A549 (cell line): ENCODE results near the gene FKBP15. TPM values are rescaled to one million over a fixed set of nuclear protein-coding genes. Genes with fewer than 3 reads are reported as not detected.

Experiments
- ATAC-seq, 2 experiments: fragments of 200-7000 bp in 1 of 2; fragments of >200 bp in 1 of 2; cut with Nextera tagmentation in 1 of 2; cut with Tn5 transposase in 1 of 2; 3 replicates each; pipeline versions ENCODE4 v1.8.0 to v1.9.1; 2018 to 2020; ENCODE audit warnings: mild to moderate bottlenecking in 1 of 2, moderate library complexity in 1 of 2
- CTCF ChIA-PET: fragments of 300-600 bp; sonication (Branson Sonifier 250); formaldehyde crosslinking; extraction: SDS; loops from one replicate; lab custom pipeline; 2021; ENCODE audit warnings: antibody characterized with exemption, inconsistent platforms; lab: Yijun Ruan, JAX
- POLR2A ChIA-PET: fragments of 350-600 bp; formaldehyde crosslinking; extraction: SDS; loops from one replicate; lab custom pipeline; 2021; ENCODE audit warnings: antibody characterized with exemption, inconsistent platforms; lab: Yijun Ruan, JAX
- DNase-seq, 2 experiments: peaks; one replicate each; pipeline versions ENCODE4 v3.0.0 to v3.0.0-alpha.2; 2011 to 2016; ENCODE audit warnings: low read depth in 1 of 2, low spot score in 1 of 2
- FAIRE-seq: peaks from 2 replicates; lab custom pipeline; 2011; peaks lifted over from hg19 to GRCh38; lab: Jason Lieb, UNC
- H3K27ac ChIP-seq, 2 experiments: fragments of >200 bp; sonication (Bioruptor Twin); formaldehyde crosslinking; 3 replicates each; pipeline ENCODE4 v1.5.1; 2016 to 2017
- H3K4me1 ChIP-seq: fragments of >200 bp; sonication (Bioruptor Twin); formaldehyde crosslinking; 3 replicates; pipeline ENCODE4 v1.6.1; 2016
- H3K4me2 ChIP-seq: fragments of >200 bp; sonication (Bioruptor Twin); formaldehyde crosslinking; 3 replicates; pipeline ENCODE4 v1.6.1; 2016
- H3K4me3 ChIP-seq: fragments of >200 bp; sonication (Bioruptor Twin); formaldehyde crosslinking; 3 replicates; pipeline ENCODE4 v1.5.1; 2016
- H3K9me3 ChIP-seq: fragments of >200 bp; sonication (Bioruptor Twin); formaldehyde crosslinking; 3 replicates; pipeline ENCODE4 v1.6.1; 2016
- BHLHE40 ChIP-seq: IDR thresholded peaks from 2 replicates; pipeline ENCODE4 v1.6.1; 2012; ENCODE audit warnings: low read depth, low read length, inconsistent platforms
- CBX2 ChIP-seq: fragments of 200-600 bp; sonication (generic); IDR thresholded peaks from 2 replicates; pipeline ENCODE4 v1.6.1; 2016; ENCODE audit warnings: low read depth, mild to moderate bottlenecking, borderline replicate concordance
- CBX8 ChIP-seq: fragments of 200-600 bp; sonication (generic); IDR thresholded peaks from 2 replicates; pipeline ENCODE4 v1.6.1; 2016
- CHD2 ChIP-seq: fragments of 150-350 bp; IDR thresholded peaks from 2 replicates; pipeline ENCODE4 v1.6.1; 2014; ENCODE audit warnings: low read length; ENCODE audit not compliant: partially characterized antibody
- CTCF ChIP-seq: fragments of >200 bp; sonication (Bioruptor Twin); formaldehyde crosslinking; IDR thresholded peaks from 3 replicates; pipeline ENCODE4 v1.5.1; 2016
- EP300 ChIP-seq, 2 experiments: fragments of >200 bp; sonication (Bioruptor Twin); formaldehyde crosslinking; IDR thresholded peaks; 2 replicates in 1 of 2; 3 replicates in 1 of 2; pipeline ENCODE4 v1.6.1; 2016 to 2017
- ESRRA ChIP-seq: fragments of 150-350 bp; IDR thresholded peaks from 2 replicates; pipeline ENCODE4 v1.6.1; 2014; ENCODE audit warnings: mild to moderate bottlenecking, low read length, borderline replicate concordance
- FOSB ChIP-seq: fragments of 250-450 bp; sonication (Bioruptor Pico); IDR thresholded peaks from 2 replicates; pipeline ENCODE4 v1.5.0; 2020; ENCODE audit warnings: mild to moderate bottlenecking, moderate library complexity
- FOSL2 ChIP-seq, 2 experiments: fragments of 450-650 bp in 1 of 2; fragments of >200 bp in 1 of 2; sonication (Bioruptor Twin) in 1 of 2; formaldehyde crosslinking; IDR thresholded peaks; 2 replicates each; pipeline versions ENCODE4 v1.5.0 to v1.6.1; 2016 to 2020; ENCODE audit warnings: mild to moderate bottlenecking in 1 of 2, moderate library complexity in 1 of 2
- FOXS1 ChIP-seq: fragments of 250-450 bp; sonication (Bioruptor Pico); IDR thresholded peaks from 2 replicates; pipeline ENCODE4 v1.5.0; 2020; ENCODE audit warnings: mild to moderate bottlenecking, moderate library complexity
- HDAC2 ChIP-seq: fragments of 200-600 bp; sonication (generic); IDR thresholded peaks from 2 replicates; pipeline ENCODE4 v1.6.1; 2016
- HES2 ChIP-seq: fragments of >200 bp; sonication (Bioruptor Twin); formaldehyde crosslinking; IDR thresholded peaks from 2 replicates; pipeline ENCODE4 v1.6.1; 2016
- HMGXB4 ChIP-seq: fragments of 250-450 bp; sonication (Bioruptor Pico); IDR thresholded peaks from 2 replicates; pipeline ENCODE4 v1.5.0; 2021; ENCODE audit warnings: mild to moderate bottlenecking, moderate library complexity, borderline replicate concordance
- HOXB13 ChIP-seq: fragments of 250-450 bp; sonication (Bioruptor Pico); IDR thresholded peaks from 2 replicates; pipeline ENCODE4 v1.5.0; 2020; ENCODE audit warnings: low read depth, mild to moderate bottlenecking, moderate library complexity
- HOXB5 ChIP-seq: fragments of 250-450 bp; sonication (Bioruptor Pico); IDR thresholded peaks from 2 replicates; pipeline ENCODE4 v1.5.0; 2020; ENCODE audit warnings: mild to moderate bottlenecking, moderate library complexity
- JUN ChIP-seq, 2 experiments: fragments of >200 bp; sonication (Bioruptor Twin); formaldehyde crosslinking; IDR thresholded peaks; 2 replicates in 1 of 2; 3 replicates in 1 of 2; pipeline ENCODE4 v1.6.1; 2016 to 2017
- JUNB ChIP-seq: fragments of >200 bp; sonication (Bioruptor Twin); formaldehyde crosslinking; IDR thresholded peaks from 2 replicates; pipeline ENCODE4 v1.6.1; 2016
- KDM1A ChIP-seq: fragments of 200-600 bp; sonication (generic); IDR thresholded peaks from 2 replicates; pipeline ENCODE4 v1.6.1; 2016; ENCODE audit warnings: low read depth, mild to moderate bottlenecking
- MAFK ChIP-seq: fragments of 450-650 bp; IDR thresholded peaks from 2 replicates; pipeline ENCODE4 v1.6.1; 2014; ENCODE audit not compliant: partially characterized antibody
- MYC ChIP-seq: IDR thresholded peaks from 2 replicates; pipeline ENCODE4 v1.6.1; 2012; ENCODE audit warnings: mild to moderate bottlenecking, inconsistent platforms, low read length, improper control_type of control experiment, borderline replicate concordance
- POLR2AphosphoS2 ChIP-seq: conservative IDR thresholded peaks from 2 replicates; pipeline ENCODE4 v1.6.1; 2012; ENCODE audit warnings: low read length, improper control_type of control experiment, inconsistent platforms
- RAD21 ChIP-seq, 2 experiments: fragments of >200 bp in 1 of 2; sonication (Bioruptor Twin) in 1 of 2; formaldehyde crosslinking in 1 of 2; IDR thresholded peaks in 1 of 2; conservative IDR thresholded peaks in 1 of 2; 2 replicates in 1 of 2; 3 replicates in 1 of 2; pipeline ENCODE4 v1.6.1; 2012 to 2018; ENCODE audit warnings: inconsistent platforms in 1 of 2
- RARB ChIP-seq: fragments of 250-450 bp; sonication (Bioruptor Pico); IDR thresholded peaks from 2 replicates; pipeline ENCODE4 v1.8.0; 2021; ENCODE audit warnings: mild to moderate bottlenecking, moderate library complexity
- RCOR1 ChIP-seq: fragments of 150-350 bp; IDR thresholded peaks from 2 replicates; pipeline ENCODE4 v1.6.1; 2014; ENCODE audit warnings: antibody characterized with exemption, low read length, low read depth
- REST ChIP-seq: fragments of 200-600 bp; sonication (generic); IDR thresholded peaks from 2 replicates; pipeline ENCODE4 v1.6.1; 2016; ENCODE audit warnings: antibody characterized with exemption, mild to moderate bottlenecking, moderate library complexity
- RFX5 ChIP-seq: fragments of 450-650 bp; IDR thresholded peaks from 2 replicates; pipeline ENCODE4 v1.7.1; 2014; ENCODE audit warnings: antibody characterized with exemption, mild to moderate bottlenecking, moderate library complexity
- USF2 ChIP-seq: fragments of 450-650 bp; IDR thresholded peaks from 2 replicates; pipeline ENCODE4 v1.6.1; 2014; ENCODE audit warnings: antibody characterized with exemption
- ZC3H11A ChIP-seq: fragments of 450-650 bp; IDR thresholded peaks from 2 replicates; pipeline ENCODE4 v1.6.1; 2014; ENCODE audit warnings: antibody characterized with exemption, mild to moderate bottlenecking
- WGBS: methylation state at CpG from one replicate; pipeline ENCODE4 v1.1.6; 2017; ENCODE audit errors: missing lambda C conversion rate; 5-methylcytosine and 5-hydroxymethylcytosine counted together
- polyA plus RNA-seq, 4 experiments: library from polyadenylated mRNA; depleted of rRNA in 3 of 4; stranded (reverse); fragments of >200 nt; fragmentation: RNase III in 1 of 4; extraction: RNeasy Plus Mini Kit Qiagen cat#74134 plus additional on column Dnase treatment in 1 of 4; gene quantifications; 2 replicates in 3 of 4; 3 replicates in 1 of 4; pipeline ENCODE4 v1.2.3, GENCODE V29; 2011 to 2017

Gene FKBP15
- polyA plus RNA-seq, 2 of the 4 experiments (the other 2 are of a cell fraction) = 14.1 to 26.0 TPM

- FAIRE-seq (no peak), DNase-seq (no peak), ATAC-seq (no peak)
- ChIA-PET CTCF (no interaction called here), POLR2A (no interaction called here)
- no peak for TF ChIP-seq CHD2
- TF ChIP-seq ZC3H11A = no peak
- TF ChIP-seq RCOR1 = no peak
- no peak for TF ChIP-seq FOXS1
- TF ChIP-seq CBX2 = no peak
- TF ChIP-seq POLR2AphosphoS2 = no peak
- no peak for TF ChIP-seq HDAC2
- no peak for TF ChIP-seq MYC
- no peak for TF ChIP-seq KDM1A
- TF ChIP-seq EP300 (IDR thresholded peaks at IDR 0.05) = no peak
- TF ChIP-seq HES2 = no peak
- TF ChIP-seq RFX5 = no peak
- TF ChIP-seq HMGXB4 (CRISPR knock-in tag) = no peak
- no peak overlapping the region for H3K27ac ChIP-seq
- 91% methylated on average over 2 of the region's 2 CpGs for whole genome bisulfite sequencing
- no peaks in the 10 kb centered on the region for H3K4me1 ChIP-seq
- no peak overlapping the region for H3K4me2 ChIP-seq
- no peak overlapping the region for H3K4me3 ChIP-seq
- H3K9me3 ChIP-seq = no peaks in the 10 kb centered on the region
Observed at GRCh38 chr9:113244556-113244955, 23.5 kb upstream of the FKBP15 start.

GRCh38 chr9:113241161-113241560 is 20.1 kb upstream of the FKBP15 start:
- no peaks in the 10 kb centered on the region for H3K4me1 ChIP-seq
- TF ChIP-seq REST (no peak), CTCF (no peak), MAFK (no peak), CHD2 (no peak), HOXB5 (CRISPR knock-in tag) (no peak), ESRRA (no peak), BHLHE40 (no peak), CBX8 (no peak), HOXB13 (CRISPR knock-in tag) (no peak), RAD21 (conservative IDR thresholded peaks at IDR 0.05 in 1 of 2, IDR thresholded peaks at IDR 0.05 in 1 of 2) (no peak), FOXS1 (no peak), USF2 (no peak), FOSB (CRISPR knock-in tag) (no peak), FOSL2 (IDR thresholded peaks at IDR 0.05) (no peak), FOSL2 (CRISPR knock-in tag; IDR thresholded peaks at IDR 0.05) (no peak), RCOR1 (no peak), POLR2AphosphoS2 (no peak), RARB (no peak), HMGXB4 (CRISPR knock-in tag) (no peak), JUNB (no peak), JUN (IDR thresholded peaks at IDR 0.05) (no peak)
- no peaks in the 10 kb centered on the region for H3K9me3 ChIP-seq
- H3K27ac ChIP-seq = no peak overlapping the region
- H3K4me3 ChIP-seq = no peak overlapping the region
- no peak overlapping the region for H3K4me2 ChIP-seq
- CTCF ChIA-PET = interaction anchor here (0.6 to 1.2 kb wide), 2 partner anchors 20 to 316 kb away, joined by 3 to 6 read pairs; partner anchors contain the start of genes FKBP15 and SLC31A1
- FAIRE-seq (no peak), ATAC-seq (no peak), DNase-seq (no peak)
- WGBS = 89% methylated on average over 2 of the region's 2 CpGs
- POLR2A ChIA-PET = no interaction called here
